HG03159 (cell line): ENCODE results near the gene MRPS30.
"Not testable (repeated sequence)": the region's sequence is repeated elsewhere in the genome, so short reads cannot be mapped to it uniquely, and the experiment has no call there.

Source experiments
- ATAC-seq: cut with Tn5 transposase; IDR thresholded peaks from one replicate; pipeline ENCODE4 v1.9.1; 2021; ENCODE audit warnings: mild to moderate bottlenecking, moderate library complexity; ENCODE audit not compliant: unreplicated experiment

MRPS30 gene

DNA sequence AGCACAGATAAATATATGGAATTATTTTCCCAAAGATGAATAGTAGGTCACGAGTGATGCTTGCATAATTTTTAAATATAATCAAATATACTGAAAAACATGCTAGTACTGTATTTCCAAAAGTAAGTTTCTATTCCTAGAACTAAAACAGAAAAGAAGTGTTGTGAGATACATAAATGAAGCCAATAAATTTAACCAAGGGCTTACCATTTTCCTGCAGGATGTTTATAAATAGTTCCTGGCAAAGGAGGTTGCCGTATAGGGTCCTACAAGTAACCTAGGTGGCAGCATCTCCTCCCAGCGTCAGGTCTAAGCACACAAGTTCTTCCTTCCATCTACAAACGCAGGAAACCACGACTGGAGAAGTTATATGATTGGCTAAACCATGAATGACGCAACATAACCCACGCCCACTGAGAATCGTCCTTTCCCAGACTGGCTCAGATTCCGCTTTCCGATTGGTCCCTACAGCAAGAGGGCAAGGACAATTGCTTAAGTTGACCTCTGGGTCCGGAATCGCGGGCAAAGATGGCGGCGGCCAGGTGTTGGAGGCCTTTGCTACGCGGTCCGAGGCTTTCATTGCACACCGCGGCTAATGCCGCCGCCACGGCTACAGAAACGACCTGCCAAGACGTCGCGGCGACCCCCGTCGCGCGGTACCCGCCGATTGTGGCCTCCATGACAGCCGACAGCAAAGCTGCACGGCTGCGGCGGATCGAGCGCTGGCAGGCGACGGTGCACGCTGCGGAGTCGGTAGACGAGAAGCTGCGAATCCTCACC, at the start of gene MRPS30:
TSS of gene MRPS30 (plus strand) at position 513 of the 780 bp plus-strand sequence. CDS start at position 529, 16 bp downstream.
- peak; percentile 98 for ATAC-seq

DNA sequence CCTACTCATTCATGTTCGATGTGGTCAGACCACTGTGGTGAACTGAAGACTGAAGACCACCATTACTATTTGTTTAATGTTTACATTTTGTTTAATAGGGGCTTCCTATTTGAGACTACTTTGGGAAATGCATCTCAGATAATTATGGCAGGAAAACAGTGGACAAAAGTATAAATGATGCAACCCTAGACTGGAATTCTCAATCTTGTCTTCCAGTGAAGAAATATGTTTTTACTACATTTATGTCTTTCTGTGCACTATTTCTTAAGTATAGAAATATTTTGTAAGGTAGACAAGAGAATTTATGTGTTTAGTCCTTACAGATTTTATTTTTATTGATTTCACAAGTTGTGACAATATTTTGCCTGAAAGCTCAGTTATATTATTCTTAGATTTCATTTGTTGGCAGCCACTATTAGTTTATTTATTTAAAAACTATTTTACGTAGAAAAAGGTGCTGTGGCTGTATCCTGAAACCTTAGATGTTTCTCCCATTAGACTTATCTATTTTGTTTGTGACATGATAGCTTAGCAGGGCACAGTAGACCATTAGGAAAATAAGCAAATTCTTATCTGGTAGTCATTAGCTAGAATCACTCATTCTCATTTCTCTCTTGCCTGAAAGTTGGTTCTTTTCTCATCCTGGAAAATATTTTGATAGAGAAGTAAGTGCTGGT, 39.4 kb upstream of the MRPS30 start:
- no peak for ATAC-seq

DNA sequence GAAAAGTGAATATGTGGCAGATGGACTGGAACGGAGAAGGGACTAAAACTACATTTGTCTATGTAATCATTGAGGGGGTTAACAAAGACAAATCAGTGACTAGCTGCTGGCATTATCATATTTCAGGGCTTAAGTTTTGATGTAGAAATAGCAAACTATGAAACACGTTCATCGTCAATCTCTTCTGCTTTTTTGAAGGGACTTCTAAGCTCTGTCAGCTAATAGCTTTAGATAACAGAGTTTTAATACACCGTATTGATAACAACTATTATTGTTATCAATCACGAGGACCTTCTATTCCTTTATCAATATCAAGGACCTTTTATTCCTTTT, 38.9 kb upstream of the MRPS30 start:
- ATAC-seq, result no peak

DNA sequence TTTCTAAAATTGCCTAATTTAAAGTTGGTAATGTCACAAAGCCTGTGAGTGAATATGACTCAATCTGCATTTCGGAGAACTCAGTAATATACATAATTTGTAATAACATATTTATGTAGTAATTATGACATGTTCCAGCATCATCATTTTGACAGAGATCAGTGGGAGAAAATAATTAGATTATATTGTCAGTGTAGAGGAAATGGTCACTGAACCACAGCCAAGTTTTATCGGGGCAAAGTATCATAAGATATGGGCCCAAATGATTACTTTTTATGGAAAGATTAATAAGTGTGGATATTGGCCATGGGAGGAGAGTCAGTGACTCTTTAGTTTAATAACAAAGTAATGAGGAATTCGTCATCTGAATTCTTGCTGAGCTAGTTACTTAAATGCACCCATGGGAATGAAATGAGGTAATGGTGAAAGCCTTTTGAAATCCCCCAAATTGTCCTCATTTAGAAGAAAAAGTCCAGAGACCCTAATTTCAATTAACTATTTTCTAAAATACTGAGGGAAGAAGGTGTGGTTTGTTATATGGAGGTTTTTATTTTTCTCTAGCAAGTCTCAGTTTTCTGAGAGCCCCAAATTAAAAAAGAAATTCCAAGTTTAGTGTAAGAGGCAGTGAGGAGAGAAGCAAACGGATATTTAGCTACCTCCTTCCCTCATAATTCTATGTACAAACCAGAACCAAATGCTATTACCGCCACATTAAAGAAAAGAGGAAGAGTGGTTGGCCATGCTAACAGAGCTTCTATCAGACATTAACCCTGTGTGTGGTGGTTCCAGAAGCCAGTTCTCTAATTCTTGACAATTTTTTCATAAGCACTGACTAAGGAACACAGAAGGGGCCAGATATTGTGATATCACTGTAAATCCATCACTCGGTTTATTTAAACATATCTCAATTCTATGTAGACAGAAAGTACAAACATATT, 37.7 kb upstream of the MRPS30 start:
- ATAC-seq, result no peak

DNA sequence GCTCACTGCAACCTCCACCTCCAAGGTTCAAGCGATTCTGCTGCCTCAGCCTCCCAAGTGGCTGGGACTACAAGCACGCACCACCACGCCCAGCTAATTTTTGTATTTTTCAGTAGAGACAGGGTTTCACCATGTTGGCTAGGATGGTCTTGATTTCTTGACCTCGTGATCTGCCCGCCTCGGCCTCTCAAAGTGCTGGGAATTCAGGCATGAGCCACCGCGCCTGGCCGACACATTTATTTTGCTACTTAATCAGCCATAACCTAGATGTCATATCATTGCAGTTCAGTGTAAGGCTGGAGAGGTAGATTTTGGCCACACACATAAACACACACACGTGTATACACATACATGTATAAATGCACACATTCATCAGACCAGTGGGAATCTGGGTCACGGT, 36.4 kb upstream of the MRPS30 start:
- not testable (repeated sequence) for ATAC-seq

DNA sequence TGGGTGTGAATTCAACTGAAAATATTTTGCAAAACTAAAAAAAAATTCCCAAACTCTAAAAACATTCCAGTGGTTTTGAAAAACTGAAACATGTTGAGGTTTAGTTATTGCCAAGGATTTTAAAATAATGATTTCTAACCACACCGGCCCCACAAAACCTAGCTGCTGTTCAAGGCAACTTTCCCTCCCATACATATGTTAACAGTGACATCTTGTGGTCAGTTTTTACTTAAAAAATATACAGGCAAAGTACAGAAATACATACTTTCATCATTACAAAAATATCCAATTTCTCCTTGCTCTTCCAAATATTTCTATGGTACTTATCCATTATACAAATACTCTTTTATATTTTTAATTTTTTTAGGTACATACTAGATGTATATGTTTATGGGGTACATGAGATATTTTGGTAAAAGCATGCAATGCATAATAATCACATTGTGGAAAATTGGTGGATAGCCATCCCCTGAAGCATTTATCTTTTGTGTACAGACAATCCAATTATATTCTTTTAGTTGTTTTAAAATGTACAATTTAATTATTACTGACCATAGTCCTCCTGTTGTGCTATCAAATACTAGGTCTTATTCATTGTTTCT, 34.4 kb upstream of the MRPS30 start:
- peak; percentile 86 for ATAC-seq

DNA sequence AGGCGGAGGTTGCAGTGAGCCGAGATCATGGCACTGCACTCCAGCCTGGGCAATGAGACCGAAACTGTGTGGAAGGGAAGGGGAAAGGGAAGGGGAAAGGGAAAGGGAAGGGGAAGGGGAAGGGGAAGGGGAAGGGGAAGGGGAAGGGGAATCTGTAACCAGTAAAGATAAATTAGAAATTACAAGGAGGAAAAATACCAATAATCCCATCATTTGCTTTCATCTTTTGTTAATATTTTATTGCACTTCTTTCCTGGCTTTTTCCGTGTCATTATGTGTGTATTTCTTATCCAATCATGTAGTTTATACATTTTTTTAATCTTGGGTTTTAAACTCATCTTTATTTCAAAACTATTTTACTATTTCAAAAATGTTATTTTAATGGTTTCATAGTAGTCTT, 29.6 kb upstream of the MRPS30 start:
- no peak for ATAC-seq

DNA sequence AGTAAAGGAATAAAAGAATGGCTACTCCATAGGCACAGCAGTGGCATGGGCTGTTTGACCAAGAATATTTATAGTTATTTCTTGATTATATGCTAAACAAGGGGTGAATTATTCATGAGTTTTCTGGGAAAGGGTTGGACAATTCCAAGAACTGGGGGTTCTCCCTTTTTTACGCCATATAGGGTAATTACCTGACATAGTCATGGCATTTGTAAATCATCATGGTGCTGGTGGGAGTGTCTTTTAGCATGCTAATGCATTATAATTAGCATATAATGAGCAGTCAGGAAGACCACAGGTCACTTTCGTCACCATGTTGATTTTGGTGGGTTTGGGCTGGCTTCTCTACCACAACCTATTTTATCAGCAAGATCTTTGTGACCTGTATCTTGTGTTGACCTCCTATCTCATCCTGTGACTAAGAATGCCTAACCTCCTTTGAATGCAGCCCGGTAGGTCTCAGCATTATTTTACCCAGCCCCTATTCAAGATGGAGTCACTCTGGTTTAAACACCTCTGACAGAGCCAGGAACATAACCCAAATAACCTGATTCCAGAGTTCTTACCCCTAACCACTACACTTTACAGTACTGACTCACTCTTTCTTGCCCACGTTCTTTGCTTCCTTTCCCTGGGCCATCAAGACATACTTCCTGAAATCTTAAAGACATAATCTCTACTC, 25.0 kb upstream of the MRPS30 start:
- no peak for ATAC-seq

DNA sequence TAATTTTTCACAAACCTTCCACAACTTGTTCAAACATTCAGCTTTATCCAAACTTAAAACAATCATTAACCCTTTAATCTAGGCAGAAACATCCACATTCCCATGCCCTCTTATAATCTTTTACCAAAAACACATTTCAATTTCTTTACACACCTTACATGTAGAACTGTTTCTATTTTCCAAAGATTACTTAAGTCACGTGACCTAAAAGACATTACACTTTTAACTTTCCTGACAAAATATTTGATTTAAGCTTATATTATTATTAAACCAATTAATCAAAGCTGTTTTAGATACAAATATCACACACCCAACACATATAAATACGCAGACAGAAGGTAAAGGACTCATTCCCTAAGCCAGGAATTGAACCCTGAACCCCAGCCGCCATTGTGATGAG, 21.0 kb upstream of the MRPS30 start:
- no peak for ATAC-seq

DNA sequence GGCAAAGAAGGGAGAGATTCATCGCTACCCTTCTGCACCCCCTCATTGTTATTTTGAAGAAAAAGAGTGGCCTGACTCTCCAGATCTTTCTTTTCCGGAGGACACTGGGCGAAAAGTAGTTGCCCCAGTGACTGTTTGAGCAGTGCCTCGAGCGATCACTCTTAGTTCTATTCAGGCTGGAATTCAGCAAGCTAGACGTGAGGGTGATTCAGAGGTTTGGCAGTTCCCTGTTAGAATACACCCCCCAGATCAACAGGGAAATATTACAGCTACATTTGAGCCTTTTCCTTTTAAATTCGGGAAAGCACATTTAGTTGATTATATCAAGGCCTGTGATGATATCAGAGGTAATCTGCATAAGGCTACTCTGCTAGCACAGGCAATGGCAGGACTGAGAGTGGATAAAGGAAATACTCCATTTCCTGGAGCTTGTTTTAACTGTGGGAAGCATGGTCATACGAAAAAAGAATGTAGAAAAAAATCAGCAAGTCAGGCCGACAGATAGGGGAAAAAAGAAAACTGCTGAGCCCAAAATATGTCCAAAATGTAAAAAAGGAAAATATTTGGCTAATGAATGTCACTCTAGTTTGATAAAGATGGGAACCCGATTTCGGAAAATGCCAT, 19.3 kb upstream of the MRPS30 start:
- not testable (repeated sequence) for ATAC-seq

DNA sequence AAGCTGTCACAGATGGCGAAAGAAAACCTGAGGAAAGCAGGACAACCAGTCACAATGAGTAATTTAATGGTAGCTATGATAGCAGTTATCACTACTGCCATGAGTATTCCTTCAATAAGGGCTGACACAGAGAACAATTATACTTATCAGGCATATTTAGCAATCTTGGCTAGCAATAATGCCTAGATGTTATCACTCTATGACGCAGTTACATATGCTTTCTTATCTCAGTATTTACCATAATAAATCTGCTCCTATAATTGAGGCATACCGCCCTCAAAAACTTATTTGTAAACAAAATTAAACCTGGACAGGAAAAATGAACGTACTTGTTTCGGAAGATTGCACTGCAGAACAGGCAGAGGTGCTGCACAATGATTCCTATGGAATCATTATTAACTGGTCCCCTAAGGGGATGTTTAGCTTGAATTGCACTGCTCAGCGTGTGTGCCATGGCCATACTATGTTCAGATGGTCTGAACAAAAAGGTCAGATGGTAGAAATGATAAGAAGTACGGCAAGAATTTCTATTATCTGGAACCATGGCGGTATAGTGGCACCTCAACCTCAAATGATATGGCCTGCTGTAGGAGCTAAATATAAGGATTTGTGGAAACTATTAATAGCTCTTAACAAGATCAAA, 16.6 kb upstream of the MRPS30 start:
- ATAC-seq, result not testable (repeated sequence)

DNA sequence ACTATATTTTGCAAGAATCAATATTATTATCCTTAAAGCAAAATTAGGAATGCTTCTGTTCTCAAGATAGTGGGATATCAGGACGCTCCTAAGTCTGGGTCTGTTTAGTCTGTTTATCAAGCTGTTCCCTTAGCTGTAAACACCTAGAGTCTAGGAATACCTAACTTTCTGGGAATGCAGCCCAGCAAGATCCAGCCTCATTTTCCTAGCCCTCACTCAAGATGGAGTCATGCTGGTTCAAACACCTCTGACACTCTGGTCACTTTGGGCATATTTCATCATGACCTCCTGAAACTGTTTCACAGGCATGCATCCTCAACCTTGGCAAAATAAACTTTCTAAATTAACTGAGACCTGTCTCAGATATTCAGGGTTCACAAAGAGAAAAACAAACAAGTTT, 14.4 kb upstream of the MRPS30 start:
- no peak for ATAC-seq

DNA sequence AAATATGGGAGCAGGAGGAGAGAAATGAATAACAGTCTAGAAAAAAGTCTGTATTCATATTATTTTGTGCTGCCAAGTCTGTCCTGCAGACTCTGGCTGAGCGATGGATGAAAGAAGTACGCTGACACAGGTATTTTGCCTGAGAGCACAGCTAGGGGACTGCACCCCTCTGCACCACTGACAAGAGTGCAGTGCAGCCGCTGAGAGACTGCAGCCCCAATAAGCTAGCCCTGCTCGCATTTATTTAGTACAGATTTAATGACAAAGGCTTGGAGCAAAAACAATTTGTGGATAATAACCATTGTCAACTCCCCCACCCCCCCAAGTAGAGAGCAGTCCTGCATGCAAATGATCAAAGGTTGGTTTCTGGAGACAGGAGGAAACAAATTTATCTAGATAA, 13.3 kb upstream of the MRPS30 start:
- no peak for ATAC-seq

DNA sequence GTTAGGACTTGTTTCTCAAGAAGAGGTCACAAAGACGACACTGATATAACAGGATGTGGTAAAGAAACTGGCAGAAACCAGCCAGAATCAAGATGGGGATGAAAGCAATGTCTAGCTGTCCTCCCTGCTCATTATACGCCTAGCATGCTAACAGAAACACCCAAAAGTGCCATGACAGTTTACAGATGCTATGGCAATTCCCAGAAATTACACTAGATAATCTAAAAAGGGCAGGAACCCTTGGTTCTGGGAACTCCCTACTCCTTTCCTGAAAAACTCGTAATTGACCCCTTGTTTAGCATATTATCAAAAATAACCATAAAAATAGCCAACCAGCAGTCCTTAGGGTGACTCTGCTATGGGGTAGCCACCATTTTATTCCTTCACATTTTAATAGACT, 10.9 kb upstream of the MRPS30 start:
- ATAC-seq, result no peak

DNA sequence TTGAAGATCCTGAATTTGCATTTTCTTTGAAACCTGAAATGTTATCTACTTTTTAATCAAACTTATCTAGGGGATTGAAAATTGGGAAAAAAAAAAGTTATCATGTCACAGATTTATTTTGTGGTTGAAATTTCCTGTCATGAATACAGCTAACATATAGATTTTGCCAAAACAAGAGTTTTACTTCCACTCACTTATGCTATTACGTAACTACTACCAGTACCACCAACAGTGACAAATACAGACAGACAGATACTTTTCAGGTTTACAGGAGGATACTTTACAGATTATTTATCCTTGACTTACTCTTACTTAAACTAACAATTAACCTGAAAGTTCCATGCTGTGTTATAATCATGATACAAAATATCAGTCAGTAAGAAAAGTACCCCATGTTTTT, 6.8 kb upstream of the MRPS30 start:
- no peak for ATAC-seq

DNA sequence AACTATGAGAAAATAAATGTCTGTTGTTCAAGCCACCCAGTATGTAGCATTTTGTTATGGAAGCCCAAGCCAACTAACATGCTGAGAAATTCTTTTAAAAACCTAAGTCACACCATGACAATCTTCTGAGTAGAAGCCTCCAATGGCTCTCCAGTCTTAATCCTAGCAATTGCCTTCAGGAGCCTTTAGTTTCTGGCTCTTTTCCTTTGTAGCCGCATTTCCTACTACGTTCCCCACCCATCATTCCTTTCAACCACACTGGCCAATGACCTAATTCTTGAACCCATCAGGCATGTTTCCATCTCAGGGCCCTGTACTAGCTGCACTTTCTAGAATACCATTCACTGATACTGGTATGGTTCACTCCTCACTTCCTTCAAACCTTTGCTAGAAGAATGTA, 2.1 kb upstream of the MRPS30 start:
- no peak for ATAC-seq

DNA sequence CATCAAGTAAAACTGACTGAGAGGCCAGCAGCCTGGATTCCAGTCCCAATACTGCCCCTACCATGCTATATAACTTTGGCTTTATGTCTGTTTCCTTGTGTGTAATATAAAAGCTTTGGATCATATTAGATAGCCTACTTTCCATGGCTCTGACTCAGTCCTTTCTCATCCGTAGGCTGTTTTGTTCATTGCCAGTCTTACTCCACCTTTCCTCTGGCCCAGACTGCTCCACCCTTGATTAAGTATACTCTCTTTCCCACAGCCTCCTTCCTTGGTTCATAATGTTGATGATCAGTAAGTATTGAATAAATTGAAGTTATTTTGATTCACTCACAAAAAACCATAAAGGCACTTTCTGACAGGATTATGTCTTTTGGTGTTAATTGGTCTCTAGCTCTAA, 1.5 kb upstream of the MRPS30 start:
- ATAC-seq, result no peak

DNA sequence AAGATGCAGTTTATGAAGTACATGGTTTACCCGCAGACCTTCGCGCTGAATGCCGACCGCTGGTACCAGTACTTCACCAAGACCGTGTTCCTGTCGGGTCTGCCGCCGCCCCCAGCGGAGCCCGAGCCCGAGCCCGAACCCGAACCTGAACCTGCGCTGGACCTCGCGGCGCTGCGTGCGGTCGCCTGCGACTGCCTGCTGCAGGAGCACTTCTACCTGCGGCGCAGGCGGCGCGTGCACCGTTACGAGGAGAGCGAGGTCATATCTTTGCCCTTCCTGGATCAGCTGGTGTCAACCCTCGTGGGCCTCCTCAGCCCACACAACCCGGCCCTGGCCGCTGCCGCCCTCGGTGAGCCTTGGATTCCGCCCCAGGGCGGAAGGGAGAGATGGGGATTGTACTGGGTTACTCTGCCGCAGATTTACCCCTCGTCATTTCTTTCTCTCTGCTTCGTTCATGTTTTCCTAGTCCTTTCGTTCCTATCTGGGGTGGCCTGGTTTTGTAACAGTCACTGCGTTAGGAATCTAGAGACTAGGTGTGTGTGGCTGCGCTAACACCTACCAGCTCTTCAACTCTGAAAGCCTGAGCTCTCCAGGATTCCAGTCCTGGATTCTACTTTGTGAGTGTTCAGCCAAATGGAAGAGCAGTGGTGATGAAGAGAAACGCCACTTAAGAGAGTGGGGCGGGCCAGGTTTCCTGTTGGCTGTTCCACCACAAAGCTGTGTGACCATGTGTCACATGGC, 638 bp downstream of the MRPS30 start:
- peak; percentile 48 for ATAC-seq

DNA sequence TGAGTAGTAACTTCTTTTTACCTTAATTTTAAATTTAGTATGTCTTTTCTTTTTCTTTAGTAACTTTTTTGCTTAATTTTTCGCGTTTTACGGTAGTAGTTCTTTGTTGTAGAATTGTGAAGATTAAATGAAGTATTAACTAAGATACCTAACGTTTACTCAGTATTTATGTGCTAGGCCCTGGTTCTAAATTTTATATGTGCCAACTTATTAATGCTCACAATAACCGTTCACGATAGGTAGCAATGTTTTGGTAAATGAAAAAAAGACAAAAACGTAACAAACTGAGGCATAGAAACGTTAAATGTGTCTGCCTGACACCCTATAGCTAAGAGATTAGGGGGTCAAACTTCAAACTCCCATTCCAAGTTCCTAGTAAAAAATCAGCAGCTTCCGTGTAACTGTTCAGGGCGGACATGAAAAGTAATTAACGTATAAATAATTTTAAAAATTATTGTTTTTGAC, 1.2 kb downstream of the MRPS30 start:
- no peak for ATAC-seq
